GM21526 (cell line): ENCODE results near the gene KRTAP2-1.
"Not testable (repeated sequence)": the region's sequence is repeated elsewhere in the genome, so short reads cannot be mapped to it uniquely, and the experiment has no call there.

Experiments used
- ATAC-seq: cut with Tn5 transposase; IDR thresholded peaks from one replicate; pipeline ENCODE4 v1.9.1; 2021; ENCODE audit warnings: moderate library complexity; ENCODE audit not compliant: unreplicated experiment, low FRiP score

Gene KRTAP2-1

DNA sequence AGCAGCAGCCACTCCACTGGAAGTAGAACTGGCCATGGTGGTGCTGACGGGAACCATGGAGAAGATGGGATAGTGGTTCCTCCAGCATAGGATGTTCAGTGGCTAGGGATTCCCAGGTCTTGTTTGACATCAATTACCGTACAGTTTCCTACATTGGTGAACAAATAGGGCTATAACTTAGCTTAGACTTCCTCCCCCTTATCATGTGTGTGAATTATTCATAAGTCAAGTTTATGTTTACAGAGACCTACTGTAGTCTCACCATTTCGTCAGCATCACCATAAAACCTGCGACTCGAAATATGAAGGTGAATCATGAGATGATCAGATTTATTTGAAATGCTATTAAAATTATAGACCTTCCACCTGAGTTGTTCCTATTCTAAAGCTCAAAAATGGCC is 11.6 kb upstream of the KRTAP2-1 start:
- no peak for ATAC-seq

DNA sequence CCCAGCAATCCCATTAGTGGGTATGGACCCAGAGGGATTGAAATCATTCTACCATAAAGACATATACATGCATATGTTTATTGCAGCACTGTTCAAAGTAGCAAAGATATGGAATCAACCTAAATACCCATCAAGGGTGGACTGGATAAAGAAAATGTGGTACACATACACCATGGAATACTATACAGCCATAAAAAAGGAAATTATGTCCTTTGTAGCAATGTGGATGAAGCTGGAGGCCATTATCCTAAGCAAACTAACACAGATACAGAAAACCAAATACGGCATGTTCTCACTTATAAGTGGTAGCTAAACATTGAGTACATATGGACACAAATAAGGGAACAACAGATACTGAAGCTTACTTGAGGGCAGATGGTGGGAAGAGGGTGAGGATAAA is 10.4 kb upstream of the KRTAP2-1 start:
- ATAC-seq = no peak

DNA sequence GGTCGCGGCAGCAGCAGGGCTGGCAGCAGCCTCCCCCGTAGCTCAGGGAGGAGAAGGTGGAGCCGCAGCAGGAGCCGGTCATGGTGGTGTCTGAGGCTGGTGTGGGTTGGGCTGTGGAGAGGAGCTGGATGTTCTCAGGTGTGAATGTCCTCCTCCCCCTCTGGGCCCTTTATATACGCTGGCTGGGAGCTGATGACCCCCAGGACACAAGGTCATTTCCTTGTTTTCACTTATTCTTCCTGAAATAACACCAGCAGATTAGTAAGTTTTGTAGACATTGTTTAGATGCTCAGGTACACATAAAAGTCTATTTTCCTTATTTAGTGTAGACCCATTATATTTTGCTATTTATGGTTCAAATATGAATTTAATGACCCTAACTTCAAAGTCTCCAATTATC is 8.0 kb upstream of the KRTAP2-1 start, which contains the start of gene KRTAP2-2:
KRTAP2-2 (minus strand) TSS at position 101 of the 400 bp plus-strand sequence; CDS start at position 82, 19 bp downstream.
- not testable (repeated sequence) for ATAC-seq

DNA sequence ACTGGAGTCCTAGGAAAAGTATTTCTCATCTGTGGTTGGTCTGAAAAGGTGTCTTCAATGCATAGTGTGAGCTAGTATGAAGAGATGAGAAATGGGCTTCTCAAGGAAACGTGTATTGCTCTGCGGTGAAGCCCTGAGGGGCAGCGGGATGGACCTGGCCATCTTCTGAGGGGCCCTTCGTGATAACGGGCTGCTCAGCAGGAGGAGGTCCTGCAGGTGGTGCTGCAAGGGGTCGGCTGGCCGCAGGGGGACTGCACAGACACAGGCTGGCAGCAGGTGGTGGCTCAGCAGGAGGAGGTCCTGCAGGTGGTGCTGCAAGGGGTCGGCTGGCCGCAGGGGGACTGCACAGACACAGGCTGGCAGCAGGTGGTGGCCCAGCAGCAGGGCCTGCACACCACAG is 7.4 kb upstream of the KRTAP2-1 start:
- ATAC-seq = not testable (repeated sequence)

DNA sequence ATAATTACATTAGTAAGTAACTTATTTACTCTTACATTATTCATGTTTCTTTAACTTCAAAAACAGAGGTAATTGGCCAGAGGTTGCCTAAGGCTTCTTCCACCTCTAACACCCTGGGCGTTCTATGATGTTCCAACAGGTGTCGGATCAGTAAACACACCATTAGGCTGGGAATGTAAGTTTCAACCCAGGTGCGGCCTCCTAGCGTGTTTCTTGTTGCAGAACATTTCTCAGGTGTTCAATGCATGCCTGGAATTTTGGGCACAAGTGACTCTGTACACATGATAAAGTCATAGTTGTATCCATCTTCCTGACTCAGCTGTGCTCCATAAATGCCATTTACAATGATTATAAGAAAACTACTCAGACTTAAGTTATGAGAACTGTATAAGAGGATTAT is 6.9 kb upstream of the KRTAP2-1 start:
- no peak for ATAC-seq

DNA sequence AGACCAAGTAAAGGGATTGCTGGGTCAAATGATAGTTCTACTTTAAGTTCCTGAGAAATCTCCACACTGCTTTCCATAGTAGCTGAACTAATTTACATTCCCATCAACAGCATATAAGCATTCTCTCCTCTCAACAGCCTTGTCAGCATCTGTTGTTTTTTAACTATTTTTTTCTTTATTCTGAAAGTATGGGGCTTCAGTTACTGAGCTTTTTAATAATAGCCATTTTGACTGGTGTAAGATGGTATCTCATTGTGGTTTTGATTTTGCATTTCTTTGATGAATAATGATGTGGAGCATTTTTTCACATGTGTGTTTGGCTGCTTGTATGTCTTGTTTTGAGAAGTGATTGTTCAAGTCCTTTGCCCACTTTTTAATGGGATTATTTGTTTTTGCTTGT is 5.5 kb upstream of the KRTAP2-1 start:
- no peak for ATAC-seq

DNA sequence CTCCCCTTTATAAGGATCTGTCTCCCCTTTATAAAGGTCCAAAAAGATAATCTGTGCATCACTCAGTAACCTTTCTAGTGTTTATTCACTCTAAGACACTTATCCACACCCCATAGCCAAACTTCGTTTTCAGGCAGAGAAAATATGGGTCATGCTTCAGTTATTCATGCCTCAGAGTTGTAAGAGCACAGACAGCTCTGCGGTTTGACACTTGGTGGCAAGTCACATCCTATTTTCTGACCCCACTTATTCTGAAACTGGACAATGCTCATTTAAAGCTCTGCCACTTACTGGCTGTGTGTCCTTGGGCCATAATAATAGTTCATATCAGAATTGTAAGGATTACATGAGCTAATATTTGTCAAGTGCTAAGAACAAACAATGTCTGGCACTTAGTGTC is 2.0 kb upstream of the KRTAP2-1 start:
- ATAC-seq = no peak

DNA sequence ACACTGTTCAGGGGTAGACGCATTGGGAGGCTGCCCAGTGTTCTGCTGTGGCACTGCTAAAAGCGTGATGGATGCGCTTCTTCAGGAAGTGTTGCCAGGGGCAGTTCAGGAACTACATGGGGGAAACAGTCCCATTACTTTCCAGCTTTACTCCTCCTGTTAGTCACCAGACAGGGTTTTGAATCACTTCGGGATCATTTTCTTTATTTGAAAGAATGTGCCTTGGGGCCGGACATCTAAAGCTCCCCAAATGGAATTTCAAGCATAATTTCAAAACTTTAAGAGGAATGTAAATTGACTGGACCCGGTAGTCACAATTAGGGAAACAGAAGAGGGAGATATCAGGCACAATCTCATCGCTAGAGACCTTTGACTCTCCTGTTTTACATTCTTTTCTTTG is 1.3 kb upstream of the KRTAP2-1 start:
- ATAC-seq = no peak

DNA sequence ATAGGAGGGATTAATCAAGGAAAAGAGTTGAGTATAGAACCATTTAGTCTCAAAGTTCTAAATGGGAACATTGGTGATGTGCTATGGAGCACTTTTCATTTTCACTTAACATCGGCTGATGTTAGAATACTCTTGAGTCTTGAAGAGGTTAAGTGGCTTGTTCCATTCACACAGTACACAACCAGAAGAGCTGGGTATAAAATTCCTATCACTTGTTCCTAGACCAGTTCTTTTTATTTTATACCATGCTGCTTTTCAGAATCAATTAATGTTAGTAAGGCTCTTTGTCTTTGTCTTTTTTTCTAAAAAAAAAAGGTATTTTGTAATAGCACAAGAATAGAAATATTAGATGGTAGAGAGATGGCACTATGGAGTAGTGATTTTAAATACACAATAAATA is 4.2 kb downstream of the KRTAP2-1 start:
- no peak for ATAC-seq

DNA sequence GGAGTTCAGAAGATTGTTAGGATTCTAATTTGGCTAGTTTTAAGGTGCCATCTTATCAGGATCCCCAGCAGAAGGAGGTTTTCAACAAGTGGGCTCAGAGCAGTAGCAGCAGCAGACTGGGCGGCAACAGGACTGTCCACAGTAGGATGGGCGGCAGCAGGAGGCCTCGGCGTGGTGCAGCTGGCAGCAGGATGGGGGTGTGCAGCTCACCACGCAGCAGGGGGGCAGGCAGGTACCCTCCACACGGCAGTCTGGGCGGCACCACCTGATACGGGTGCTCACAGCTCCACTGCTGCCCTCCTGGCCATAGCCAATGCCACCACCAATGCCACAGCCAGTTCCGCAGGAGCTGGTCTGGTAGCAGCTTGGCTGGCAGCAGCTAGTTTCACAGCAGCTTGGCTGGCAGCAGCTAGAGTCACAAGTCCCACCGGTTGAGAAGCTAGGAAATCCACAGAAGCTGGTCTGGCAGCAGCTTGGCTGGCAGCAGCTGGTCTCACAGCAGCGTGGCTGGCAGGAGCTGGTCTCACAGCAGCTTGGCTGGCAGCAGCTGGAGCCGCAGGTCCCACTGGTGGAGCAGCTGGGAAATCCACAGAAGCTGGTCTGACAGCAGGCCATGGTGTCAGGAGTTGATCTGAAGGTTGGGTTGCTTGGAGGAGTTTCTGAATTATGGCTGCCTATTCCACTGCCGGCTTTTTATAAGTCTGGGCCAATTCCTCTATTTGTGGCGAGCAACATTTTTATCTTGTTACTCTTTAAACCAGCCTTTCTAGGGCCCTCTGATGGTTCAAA is 6.1 kb downstream of the KRTAP2-1 start, which contains the start of gene KRTAP1-1:
KRTAP1-1 (minus strand) TSS at position 668 of the 789 bp plus-strand sequence; CDS start at position 615, 53 bp downstream.
- ATAC-seq = not testable (repeated sequence)

DNA sequence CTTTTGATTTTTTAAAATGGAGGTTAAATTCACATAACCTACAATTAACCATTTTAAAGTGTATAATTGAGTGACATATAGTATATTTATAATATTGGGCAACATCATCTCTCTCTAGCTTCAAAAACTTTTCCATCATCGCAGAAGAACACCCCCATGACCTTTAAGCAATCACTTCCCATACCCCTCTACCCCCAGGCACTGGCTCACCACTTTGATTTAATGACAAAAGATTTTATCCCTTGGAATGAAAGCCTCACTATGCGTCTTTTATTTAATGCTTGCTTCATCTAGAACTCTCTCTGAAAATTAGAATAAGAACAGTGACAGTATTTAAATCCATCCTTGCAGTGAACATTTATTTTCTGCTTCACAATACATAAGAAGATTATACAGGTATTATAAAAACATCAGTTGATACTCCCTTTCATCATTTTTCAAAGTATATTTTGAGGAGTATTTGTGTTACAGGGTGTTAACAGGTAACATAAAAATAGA is 9.2 kb downstream of the KRTAP2-1 start:
- ATAC-seq = no peak

DNA sequence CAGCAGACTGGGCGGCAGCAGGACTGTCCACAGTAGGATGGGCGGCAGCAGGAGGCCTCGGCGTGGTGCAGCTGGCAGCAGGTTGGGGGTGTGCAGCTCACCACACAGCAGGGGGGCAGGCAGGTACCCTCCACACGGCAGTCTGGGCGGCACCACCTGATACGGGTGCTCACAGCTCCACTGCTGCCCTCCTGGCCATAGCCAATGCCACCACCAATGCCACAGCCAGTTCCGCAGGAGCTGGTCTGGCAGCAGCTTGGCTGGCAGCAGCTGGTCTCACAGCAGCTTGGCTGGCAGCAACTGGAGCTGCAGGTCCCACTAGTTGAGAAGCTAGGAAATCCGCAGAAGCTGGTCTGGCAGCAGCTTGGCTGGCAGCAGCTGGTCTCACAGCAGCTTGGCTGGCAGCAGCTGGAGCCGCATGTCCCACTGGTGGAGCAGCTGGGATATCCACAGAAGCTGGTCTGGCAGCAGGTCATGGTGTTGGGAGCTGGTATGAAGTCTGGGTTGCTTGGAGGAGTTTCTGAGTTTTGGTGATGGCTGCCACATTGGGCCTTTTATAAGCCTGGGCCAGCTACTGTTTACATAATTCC is 12.7 kb downstream of the KRTAP2-1 start, which contains the start of gene KRTAP1-3:
KRTAP1-3 (minus strand) TSS at position 529 of the 590 bp plus-strand sequence; CDS start at position 476, 53 bp downstream.
- ATAC-seq = not testable (repeated sequence)

DNA sequence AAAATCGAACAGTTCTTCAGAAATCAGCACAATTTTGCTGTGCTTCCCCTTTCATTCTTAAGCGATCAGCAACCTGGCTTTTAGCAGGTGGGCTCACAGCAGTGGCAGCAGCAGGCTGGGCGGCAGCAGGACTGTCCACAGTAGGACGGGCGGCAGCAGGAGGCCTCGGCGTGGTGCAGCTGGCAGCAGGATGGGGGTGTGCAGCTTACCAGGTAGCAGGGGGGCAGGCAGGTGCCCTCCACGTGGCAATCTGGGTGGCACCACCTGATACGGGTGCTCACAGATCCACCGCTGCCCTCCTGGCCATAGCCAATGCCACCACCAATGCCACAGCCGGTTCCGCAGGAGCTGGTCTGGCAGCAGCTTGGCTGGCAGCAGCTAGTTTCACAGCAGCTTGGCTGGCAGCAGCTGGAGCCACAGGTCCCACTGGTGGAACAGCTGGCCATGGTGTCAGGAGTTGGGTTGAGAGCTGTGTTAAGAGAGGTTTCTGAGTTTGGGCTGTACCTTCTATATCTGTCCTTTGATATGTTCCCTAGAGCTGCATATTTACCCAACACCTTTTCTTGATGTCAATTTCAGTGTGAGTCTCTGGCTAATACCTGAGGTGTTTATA is 17.4 kb downstream of the KRTAP2-1 start, which contains the start of gene KRTAP1-4:
KRTAP1-4 (minus strand) TSS at position 563 of the 613 bp plus-strand sequence; CDS start at position 446, 117 bp downstream.
- ATAC-seq = no peak

DNA sequence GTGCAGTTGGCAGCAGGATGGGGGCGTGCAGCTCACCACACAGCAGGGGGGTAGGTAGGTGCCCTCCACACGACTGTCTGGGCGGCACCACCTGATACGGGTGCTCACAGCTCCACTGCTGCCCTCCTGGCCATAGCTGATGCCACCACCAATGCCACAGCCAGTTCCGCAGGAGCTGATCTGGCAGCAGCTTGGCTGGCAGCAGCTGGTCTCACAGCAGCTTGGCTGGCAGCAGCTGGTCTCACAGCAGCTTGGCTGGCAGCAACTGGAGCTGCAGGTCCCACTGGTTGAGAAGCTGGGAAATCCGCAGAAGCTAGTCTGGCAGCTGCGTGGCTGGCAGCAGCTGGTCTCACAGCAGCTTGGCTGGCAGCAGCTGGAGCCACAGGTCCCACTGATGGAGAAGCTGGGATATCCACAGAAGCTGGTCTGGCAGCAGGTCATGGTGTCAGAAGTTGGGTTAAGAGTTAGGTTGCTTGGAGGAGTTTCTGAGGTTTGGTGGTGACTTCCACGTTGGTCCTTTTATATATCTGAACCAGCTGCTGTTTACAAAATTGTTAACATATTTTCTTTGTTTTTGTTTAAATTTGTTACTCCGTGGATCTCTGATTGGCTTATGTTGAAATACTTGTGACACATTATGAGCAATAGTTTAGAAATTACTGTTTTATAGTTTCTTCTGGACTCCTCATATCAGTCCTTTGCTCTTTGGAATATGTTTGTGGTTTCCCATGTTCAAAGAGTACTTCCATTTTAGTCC is 20.2 kb downstream of the KRTAP2-1 start, which contains the start of gene KRTAP1-5:
KRTAP1-5 (minus strand) TSS at position 494 of the 757 bp plus-strand sequence; CDS start at position 441, 53 bp downstream.
- no peak for ATAC-seq

DNA sequence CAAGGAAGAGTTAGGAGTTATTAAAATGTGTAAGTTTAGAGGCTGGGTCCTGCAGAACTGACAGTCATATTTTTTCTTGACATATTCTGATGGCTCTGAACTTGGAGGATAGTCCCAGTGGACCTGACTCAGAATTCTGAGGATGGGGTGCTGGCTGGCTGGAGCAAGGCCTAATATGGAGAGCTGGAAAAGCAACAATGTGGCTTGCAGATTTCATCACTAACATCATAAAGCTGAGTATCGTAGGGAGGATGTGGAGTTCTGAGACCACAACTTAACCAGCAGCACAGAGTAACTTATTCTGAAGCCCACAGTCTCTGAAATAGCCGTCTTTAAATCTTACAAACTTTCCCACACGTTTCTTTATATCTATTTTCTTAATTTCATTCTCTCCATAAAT is 22.4 kb downstream of the KRTAP2-1 start:
- no peak for ATAC-seq

DNA sequence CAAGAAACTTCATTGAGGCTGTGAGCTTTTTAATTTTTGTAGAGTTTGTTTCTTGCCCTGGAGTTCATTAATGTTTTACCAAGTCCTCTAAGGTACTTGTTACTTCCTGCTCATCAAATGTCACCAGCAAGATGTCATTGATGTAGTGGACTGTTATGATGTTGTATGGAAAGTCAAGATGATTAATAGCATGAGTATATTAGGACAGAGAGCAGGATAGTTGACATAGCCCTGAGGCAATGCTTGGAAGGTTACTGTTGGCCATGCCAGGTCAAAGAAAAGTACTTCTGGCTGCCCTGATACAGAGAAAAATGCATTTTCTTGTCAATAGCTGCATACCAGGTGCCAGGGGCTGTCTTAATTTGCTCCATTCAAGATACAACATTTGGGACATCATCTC is 26.8 kb downstream of the KRTAP2-1 start:
- no peak for ATAC-seq

DNA sequence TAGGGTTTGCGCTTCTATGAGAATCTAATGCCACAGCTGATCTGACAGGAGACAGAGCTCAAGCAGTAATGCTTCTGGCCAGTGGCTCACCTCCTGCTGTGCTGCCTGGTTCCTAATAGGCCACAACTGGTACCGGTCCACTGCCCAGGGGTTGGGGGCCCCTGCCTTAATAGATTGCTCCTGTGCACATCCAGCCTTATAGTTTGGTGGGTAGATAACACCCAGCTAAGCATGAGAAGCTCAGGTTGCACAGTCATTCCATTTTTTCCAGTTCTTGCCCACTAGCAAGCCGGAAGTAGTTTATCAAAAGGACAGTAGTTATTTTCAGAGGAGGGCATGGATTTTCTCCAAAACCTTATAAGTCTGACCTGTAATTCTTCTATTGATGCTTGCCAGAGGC is 27.7 kb downstream of the KRTAP2-1 start:
- ATAC-seq = no peak

DNA sequence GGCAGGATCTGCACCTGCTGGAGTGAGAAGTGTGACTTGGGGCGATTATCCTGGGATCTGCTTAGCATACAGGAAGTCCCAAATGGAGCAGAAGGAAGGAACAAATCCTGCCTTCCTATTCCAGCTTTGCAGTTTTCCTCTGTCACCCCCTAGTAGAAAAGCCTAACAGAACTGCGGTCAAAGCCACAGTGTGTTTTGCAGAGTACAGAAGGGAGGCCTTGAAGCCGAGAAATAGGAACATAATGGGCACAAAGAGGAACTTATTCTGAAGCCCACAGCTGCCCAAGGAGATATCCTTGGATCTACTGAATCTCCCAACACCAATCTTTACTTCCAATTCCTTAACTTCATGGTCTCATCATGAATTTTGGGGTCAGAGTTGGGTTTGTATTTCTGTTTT is 28.6 kb downstream of the KRTAP2-1 start:
- no peak for ATAC-seq

DNA sequence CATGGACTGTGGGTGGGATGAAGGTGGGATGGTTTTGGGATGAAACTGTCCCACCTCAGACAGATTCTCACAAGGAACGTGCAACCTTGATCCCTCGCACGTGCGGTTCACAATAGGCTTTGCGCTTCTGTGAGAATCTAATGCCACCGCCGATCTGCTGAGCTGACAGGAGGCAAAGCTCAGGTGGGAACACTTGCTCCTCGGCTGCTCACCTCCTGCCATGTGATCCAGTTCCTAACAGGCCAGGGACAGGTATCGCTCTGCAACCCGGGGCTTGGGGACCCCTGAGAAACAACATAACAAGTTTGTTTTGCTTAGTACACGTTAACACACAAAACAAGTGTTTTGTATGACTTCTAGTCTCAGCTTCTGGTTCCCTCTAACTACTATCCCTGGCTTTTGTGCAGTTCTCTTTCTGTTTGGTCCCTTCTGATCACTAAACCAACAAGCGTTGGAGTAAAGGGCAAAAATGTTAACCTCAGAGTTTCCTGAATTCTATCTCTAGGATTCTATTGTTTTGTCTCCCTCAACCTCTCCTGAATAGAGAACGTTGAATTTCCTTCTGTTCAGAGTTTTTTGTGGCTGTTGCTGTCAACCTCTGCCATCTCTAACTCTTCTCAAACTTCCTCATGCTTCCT is 30.4 kb downstream of the KRTAP2-1 start:
- no peak for ATAC-seq

DNA sequence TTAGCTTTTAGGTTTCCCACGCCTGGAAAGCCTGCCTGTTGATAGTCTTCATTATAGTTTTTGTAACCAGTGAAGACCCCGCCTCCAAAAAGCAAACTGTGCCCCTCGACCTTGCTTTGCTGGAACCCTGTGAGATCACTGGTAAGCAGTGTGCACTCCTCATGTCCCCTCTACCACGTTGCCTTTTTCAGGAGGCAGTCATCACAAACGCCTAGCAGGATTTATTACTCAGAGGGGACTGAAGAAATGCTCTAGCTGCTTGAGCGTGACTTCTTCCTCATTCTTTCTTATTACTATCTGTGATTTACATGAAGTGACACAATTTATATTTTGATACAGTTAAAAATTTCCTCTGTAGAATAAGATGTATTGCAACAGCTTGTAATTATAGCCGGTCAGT is 31.7 kb downstream of the KRTAP2-1 start:
- no peak for ATAC-seq
